Measurements from ENCODE around the gene MPRIP.

DNA sequence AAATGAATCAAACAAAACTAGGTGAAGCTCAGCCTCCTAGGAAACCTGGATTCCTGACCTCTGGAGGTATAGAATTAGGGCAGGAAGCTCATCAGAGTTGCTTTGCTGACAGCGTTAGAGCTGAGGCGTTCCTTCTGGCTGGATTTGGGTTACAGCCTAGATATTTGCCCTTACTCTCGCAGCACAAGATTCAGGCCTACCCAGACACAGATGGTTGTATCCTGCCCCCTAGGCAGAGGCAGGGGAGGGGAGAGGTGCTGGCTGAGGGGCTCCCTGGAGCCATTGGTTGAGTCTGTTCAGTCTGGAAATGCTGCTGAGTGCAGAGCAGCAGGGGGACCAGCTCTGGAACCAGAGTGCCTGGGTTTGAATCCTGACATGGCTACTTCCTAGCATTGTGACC, 78.4 kb downstream of the MPRIP start:
- TF ChIP-seq POLR2A (IDR thresholded peaks at IDR 0.05), result no peak
- TF ChIP-seq, protein P1, sequence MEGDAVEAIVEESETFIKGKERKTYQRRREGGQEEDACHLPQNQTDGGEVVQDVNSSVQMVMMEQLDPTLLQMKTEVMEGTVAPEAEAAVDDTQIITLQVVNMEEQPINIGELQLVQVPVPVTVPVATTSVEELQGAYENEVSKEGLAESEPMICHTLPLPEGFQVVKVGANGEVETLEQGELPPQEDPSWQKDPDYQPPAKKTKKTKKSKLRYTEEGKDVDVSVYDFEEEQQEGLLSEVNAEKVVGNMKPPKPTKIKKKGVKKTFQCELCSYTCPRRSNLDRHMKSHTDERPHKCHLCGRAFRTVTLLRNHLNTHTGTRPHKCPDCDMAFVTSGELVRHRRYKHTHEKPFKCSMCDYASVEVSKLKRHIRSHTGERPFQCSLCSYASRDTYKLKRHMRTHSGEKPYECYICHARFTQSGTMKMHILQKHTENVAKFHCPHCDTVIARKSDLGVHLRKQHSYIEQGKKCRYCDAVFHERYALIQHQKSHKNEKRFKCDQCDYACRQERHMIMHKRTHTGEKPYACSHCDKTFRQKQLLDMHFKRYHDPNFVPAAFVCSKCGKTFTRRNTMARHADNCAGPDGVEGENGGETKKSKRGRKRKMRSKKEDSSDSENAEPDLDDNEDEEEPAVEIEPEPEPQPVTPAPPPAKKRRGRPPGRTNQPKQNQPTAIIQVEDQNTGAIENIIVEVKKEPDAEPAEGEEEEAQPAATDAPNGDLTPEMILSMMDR (IDR thresholded peaks at IDR 0.05), result no peak

Measured in body of pancreas (tissue), 4 donors.